ENCODE data around the gene OR1S2. TPM values are rescaled to one million over a fixed set of nuclear protein-coding genes. Genes with fewer than 3 reads are reported as not detected.
"Not testable (repeated sequence)": the region's sequence is repeated elsewhere in the genome, so short reads cannot be mapped to it uniquely, and the experiment has no call there.

OR1S2 gene
- total RNA-seq = not detected in 2 replicates
- long read RNA-seq = 0 reads

- Mint-ChIP-seq H3K4me3 (ENCODE audit: unreplicated experiment) (no peak within 1 kb of the TSS), H3K4me1 (ENCODE audit: unreplicated experiment) (no peaks in the 10 kb centered on the region), H3K27me3 (ENCODE audit: unreplicated experiment) (no peaks in the 10 kb centered on the region), H3K9me3 (ENCODE audit: unreplicated experiment) (no peaks in the 10 kb centered on the region), H3K27ac (ENCODE audit: unreplicated experiment) (no peak within 1 kb of the TSS), H3K36me3 (ENCODE audit: unreplicated experiment) (no peaks in the 10 kb centered on the region)
- no peak for DNase-seq (ENCODE audit: extremely low spot score, unreplicated experiment)
- TF ChIP-seq CTCF (IDR thresholded peaks at IDR 0.05) = no peak
Measured at GRCh38 chr11:58204042-58204441, at the start of gene OR1S2. TSS of gene OR1S2 (minus strand) at chr11:58204142. CDS start at chr11:58204142, 0 bp downstream.

GRCh38 chr11:58243954-58244353, 40.0 kb upstream of the OR1S2 start:
- Mint-ChIP-seq H3K4me3 (ENCODE audit: unreplicated experiment) (no peak overlapping the region), H3K9me3 (ENCODE audit: unreplicated experiment) (peaks cover 5% of the 10 kb centered on the region)

GRCh38 chr11:58227956-58228615, 24.1 kb upstream of the OR1S2 start:
- Mint-ChIP-seq H3K27me3 (ENCODE audit: unreplicated experiment) (peaks cover 6% of the 10 kb centered on the region), H3K4me1 (ENCODE audit: unreplicated experiment) (no peaks in the 10 kb centered on the region), H3K4me3 (ENCODE audit: unreplicated experiment) (no peak overlapping the region), H3K27ac (ENCODE audit: unreplicated experiment) (no peak overlapping the region), H3K9me3 (ENCODE audit: unreplicated experiment) (no peaks in the 10 kb centered on the region), H3K36me3 (ENCODE audit: unreplicated experiment) (no peaks in the 10 kb centered on the region)
- no peak for DNase-seq (ENCODE audit: extremely low spot score, unreplicated experiment)
- no peak for TF ChIP-seq CTCF (IDR thresholded peaks at IDR 0.05)

More at GRCh38 chr11:58243954-58244353, 40.0 kb upstream of the OR1S2 start:
- Mint-ChIP-seq H3K27me3 (ENCODE audit: unreplicated experiment) (no peaks in the 10 kb centered on the region), H3K4me1 (ENCODE audit: unreplicated experiment) (no peaks in the 10 kb centered on the region), H3K27ac (ENCODE audit: unreplicated experiment) (no peak overlapping the region), H3K36me3 (ENCODE audit: unreplicated experiment) (no peaks in the 10 kb centered on the region)
- no peak for DNase-seq (ENCODE audit: extremely low spot score, unreplicated experiment)
- no peak for TF ChIP-seq CTCF (IDR thresholded peaks at IDR 0.05)

GRCh38 chr11:58222721-58223120, 18.8 kb upstream of the OR1S2 start:
- no peaks in the 10 kb centered on the region for H3K9me3 Mint-ChIP-seq (ENCODE audit: unreplicated experiment)
- no peak overlapping the region for H3K4me3 Mint-ChIP-seq (ENCODE audit: unreplicated experiment)
- H3K36me3 Mint-ChIP-seq (ENCODE audit: unreplicated experiment) = no peaks in the 10 kb centered on the region
- DNase-seq (ENCODE audit: extremely low spot score, unreplicated experiment) = no peak
- no peak for TF ChIP-seq CTCF (IDR thresholded peaks at IDR 0.05)
- H3K4me1 Mint-ChIP-seq (ENCODE audit: unreplicated experiment) = no peaks in the 10 kb centered on the region
- peaks cover 4% of the 10 kb centered on the region for H3K27me3 Mint-ChIP-seq (ENCODE audit: unreplicated experiment)
- H3K27ac Mint-ChIP-seq (ENCODE audit: unreplicated experiment) = no peak overlapping the region

- H3K4me3 Mint-ChIP-seq (ENCODE audit: unreplicated experiment) = no peak overlapping the region
- no peaks in the 10 kb centered on the region for H3K4me1 Mint-ChIP-seq (ENCODE audit: unreplicated experiment)
- DNase-seq (ENCODE audit: extremely low spot score, unreplicated experiment) = no peak
- no peaks in the 10 kb centered on the region for H3K27me3 Mint-ChIP-seq (ENCODE audit: unreplicated experiment)
- H3K27ac Mint-ChIP-seq (ENCODE audit: unreplicated experiment) = no peak overlapping the region
- H3K9me3 Mint-ChIP-seq (ENCODE audit: unreplicated experiment) = no peaks in the 10 kb centered on the region
- no peaks in the 10 kb centered on the region for H3K36me3 Mint-ChIP-seq (ENCODE audit: unreplicated experiment)
- no peak for TF ChIP-seq CTCF (IDR thresholded peaks at IDR 0.05)
Measured at GRCh38 chr11:58216476-58216875, 12.5 kb upstream of the OR1S2 start.

GRCh38 chr11:58212420-58212819, 8.5 kb upstream of the OR1S2 start, which contains the start of gene OR1S1:
TSS of gene OR1S1 (plus strand) at chr11:58212720.
- H3K9me3 Mint-ChIP-seq (ENCODE audit: unreplicated experiment); H3K27me3 Mint-ChIP-seq (ENCODE audit: unreplicated experiment); H3K36me3 Mint-ChIP-seq (ENCODE audit: unreplicated experiment); H3K4me1 Mint-ChIP-seq (ENCODE audit: unreplicated experiment); H3K27ac Mint-ChIP-seq (ENCODE audit: unreplicated experiment); H3K4me3 Mint-ChIP-seq (ENCODE audit: unreplicated experiment); DNase-seq (ENCODE audit: extremely low spot score, unreplicated experiment): not testable (repeated sequence)

All from osteocyte (in vitro differentiated cells).